ENCODE measurements around the gene NEU2. TPM values are rescaled to one million over a fixed set of nuclear protein-coding genes. Genes with fewer than 3 reads are reported as not detected.

The NEU2 gene
- total and polyA plus RNA-seq, 9 of the 15 experiments (the other 6 are each of a cell fraction or from before 2014, with no cell fraction given) = not detected

DNA sequence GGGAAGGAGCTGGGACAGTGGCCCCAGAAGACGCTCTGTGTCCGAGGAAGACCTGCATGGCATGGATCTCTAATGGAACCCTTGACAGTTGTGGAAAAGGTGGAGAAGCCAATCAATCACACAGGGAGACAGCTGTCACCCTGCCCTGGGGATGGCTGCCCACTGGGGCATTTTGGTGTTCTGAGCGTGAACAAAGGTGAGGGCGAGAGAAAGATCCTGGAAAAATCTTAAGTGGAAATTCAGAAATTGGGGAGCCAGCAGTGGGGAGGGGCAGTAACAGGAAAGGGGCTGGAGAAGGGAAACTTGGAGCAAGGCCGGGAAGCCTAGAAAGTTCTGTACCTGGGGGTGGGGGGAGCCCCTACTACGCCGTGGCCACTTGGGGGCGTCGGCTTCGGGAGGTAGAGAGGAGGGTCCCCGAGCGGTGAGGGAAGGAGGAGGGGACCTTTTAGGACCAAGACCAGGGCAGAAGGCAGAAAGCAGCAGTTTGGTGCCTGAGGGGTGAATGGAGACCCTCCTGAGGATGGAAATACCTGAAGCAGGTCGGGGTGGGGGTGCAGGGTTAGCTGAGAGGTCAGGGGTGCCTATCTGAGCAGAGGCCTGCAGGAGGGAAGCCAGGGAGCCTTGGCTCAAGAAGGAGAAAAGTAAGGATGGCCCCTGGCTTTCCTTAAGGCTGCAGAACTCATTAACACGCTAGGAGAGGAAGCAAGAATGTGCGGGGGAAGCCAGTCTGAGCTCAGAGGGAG lies 49.4 kb upstream of the NEU2 start (continued):
- no peak for TF ChIP-seq ZNF830 (CRISPR knock-in tag; IDR thresholded peaks at IDR 0.05)
- no peak for TF ChIP-seq NFYB (IDR thresholded peaks at IDR 0.05; ENCODE audit: extremely low read depth, insufficient read length)
- no peak for TF ChIP-seq DNMT1 (IDR thresholded peaks at IDR 0.05)
- TF ChIP-seq MAFK (IDR thresholded peaks at IDR 0.05; ENCODE audit: low read length) = no peak
- no peak for TF ChIP-seq TEAD4 (IDR thresholded peaks at IDR 0.05; ENCODE audit: low read length)
- TF ChIP-seq TEAD4 (CRISPR knock-in tag; IDR thresholded peaks at IDR 0.05; ENCODE audit: borderline replicate concordance) = no peak
- no peak for TF ChIP-seq ZNF780A (CRISPR knock-in tag; IDR thresholded peaks at IDR 0.05)
- TF ChIP-seq, protein P1, sequence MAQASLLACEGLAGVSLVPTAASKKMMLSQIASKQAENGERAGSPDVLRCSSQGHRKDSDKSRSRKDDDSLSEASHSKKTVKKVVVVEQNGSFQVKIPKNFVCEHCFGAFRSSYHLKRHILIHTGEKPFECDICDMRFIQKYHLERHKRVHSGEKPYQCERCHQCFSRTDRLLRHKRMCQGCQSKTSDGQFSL (CRISPR knock-in tag; IDR thresholded peaks at IDR 0.05) = peak; percentile 60; the same call in 1 of the 2 replicates
- TF ChIP-seq, protein P1 (tag; IDR thresholded peaks at IDR 0.05) = no peak
- no peak for TF ChIP-seq BCL6 (CRISPR knock-in tag; IDR thresholded peaks at IDR 0.05)
- no peak for TF ChIP-seq SREBF2 (CRISPR knock-in tag; IDR thresholded peaks at IDR 0.05)
- TF ChIP-seq GATAD2B (IDR thresholded peaks at IDR 0.05; ENCODE audit: borderline replicate concordance) = no peak
- TF ChIP-seq, protein P2, sequence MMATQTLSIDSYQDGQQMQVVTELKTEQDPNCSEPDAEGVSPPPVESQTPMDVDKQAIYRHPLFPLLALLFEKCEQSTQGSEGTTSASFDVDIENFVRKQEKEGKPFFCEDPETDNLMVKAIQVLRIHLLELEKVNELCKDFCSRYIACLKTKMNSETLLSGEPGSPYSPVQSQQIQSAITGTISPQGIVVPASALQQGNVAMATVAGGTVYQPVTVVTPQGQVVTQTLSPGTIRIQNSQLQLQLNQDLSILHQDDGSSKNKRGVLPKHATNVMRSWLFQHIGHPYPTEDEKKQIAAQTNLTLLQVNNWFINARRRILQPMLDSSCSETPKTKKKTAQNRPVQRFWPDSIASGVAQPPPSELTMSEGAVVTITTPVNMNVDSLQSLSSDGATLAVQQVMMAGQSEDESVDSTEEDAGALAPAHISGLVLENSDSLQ (IDR thresholded peaks at IDR 0.05) = peak; percentile 36; the same call in 1 of the 2 replicates
- TF ChIP-seq, protein P3, sequence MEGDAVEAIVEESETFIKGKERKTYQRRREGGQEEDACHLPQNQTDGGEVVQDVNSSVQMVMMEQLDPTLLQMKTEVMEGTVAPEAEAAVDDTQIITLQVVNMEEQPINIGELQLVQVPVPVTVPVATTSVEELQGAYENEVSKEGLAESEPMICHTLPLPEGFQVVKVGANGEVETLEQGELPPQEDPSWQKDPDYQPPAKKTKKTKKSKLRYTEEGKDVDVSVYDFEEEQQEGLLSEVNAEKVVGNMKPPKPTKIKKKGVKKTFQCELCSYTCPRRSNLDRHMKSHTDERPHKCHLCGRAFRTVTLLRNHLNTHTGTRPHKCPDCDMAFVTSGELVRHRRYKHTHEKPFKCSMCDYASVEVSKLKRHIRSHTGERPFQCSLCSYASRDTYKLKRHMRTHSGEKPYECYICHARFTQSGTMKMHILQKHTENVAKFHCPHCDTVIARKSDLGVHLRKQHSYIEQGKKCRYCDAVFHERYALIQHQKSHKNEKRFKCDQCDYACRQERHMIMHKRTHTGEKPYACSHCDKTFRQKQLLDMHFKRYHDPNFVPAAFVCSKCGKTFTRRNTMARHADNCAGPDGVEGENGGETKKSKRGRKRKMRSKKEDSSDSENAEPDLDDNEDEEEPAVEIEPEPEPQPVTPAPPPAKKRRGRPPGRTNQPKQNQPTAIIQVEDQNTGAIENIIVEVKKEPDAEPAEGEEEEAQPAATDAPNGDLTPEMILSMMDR (IDR thresholded peaks at IDR 0.05 in 2 of 3, conservative IDR thresholded peaks at IDR 0.05 in 1 of 3; ENCODE audit: insufficient read depth in 2 of 3, low read depth in 1 of 3, low read length in 3 of 3) = peak; percentile 19 to 28 (median 20); a peak in 2 of 6 replicates
